Measurements from ENCODE around the gene DNM1. TPM values are rescaled to one million over a fixed set of nuclear protein-coding genes. Genes with fewer than 3 reads are reported as not detected.

DNM1 gene
- polyA plus RNA-seq, 3 donors, result 0.05 to 4.9 (median 0.56) TPM

DNA sequence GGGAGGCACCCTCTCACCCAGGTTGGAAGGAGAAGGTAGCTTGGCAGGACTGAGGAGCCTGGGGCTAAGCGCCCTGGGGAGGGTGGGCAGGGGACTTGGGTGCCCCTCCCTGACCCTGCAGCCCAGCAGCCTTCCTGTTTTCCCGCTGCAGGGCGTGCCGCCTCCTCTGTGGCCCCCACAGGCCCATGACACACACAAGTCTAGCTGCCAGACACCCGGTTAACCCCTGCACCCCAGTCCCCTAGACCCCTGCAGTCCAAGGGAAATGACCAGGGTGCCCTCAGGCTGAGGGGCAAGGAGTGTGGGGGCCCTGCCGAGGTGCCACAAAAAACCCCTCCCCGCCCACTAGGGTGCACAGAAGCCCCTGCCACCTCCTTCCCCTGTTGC is 39.6 kb downstream of the DNM1 start:
- no peaks in the 10 kb centered on the region for H4K20me1 ChIP-seq (ENCODE audit: insufficient read depth, low read length)
- no peak overlapping the region for H3K4me3 ChIP-seq (replicated peaks in 1 of 3; ENCODE audit: low read depth in 2 of 3, low read length in 3 of 3)
- intact Hi-C loops (cut with micrococcal nuclease), result no loop called here
- no peak overlapping the region for H3K4me2 ChIP-seq (replicated peaks; ENCODE audit: extremely low read depth, low read length, poor library complexity, severe bottlenecking)
- TF ChIP-seq, protein P1, sequence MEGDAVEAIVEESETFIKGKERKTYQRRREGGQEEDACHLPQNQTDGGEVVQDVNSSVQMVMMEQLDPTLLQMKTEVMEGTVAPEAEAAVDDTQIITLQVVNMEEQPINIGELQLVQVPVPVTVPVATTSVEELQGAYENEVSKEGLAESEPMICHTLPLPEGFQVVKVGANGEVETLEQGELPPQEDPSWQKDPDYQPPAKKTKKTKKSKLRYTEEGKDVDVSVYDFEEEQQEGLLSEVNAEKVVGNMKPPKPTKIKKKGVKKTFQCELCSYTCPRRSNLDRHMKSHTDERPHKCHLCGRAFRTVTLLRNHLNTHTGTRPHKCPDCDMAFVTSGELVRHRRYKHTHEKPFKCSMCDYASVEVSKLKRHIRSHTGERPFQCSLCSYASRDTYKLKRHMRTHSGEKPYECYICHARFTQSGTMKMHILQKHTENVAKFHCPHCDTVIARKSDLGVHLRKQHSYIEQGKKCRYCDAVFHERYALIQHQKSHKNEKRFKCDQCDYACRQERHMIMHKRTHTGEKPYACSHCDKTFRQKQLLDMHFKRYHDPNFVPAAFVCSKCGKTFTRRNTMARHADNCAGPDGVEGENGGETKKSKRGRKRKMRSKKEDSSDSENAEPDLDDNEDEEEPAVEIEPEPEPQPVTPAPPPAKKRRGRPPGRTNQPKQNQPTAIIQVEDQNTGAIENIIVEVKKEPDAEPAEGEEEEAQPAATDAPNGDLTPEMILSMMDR (IDR thresholded peaks at IDR 0.05), result no peak
- WGBS (ENCODE audit: insufficient coverage), result 5% methylated on average over 4 of the region's 7 CpGs
- H3K9ac ChIP-seq (ENCODE audit: insufficient read depth, low read length, poor library complexity, severe bottlenecking), result no peak overlapping the region
- Mint-ChIP-seq H3K27me3 (ENCODE audit: low read depth in 3 of 3) (peaks cover 0 to 9% (median 2%) of the 10 kb centered on the region in 3 donors), H3K9me3 (no peaks in the 10 kb centered on the region), H3K4me1 (peaks cover 28% of the 10 kb centered on the region), H3K27ac (no peak overlapping the region), H3K36me3 (no peaks in the 10 kb centered on the region), H3K4me3 (no peak overlapping the region)
- no peak overlapping the region for H2AFZ ChIP-seq (ENCODE audit: insufficient read depth, low read depth, low read length, poor library complexity, severe bottlenecking)
- DNase-seq, result no peak
- H3K27ac ChIP-seq (ENCODE audit: low read depth in 1 of 2, low read length in 2 of 2), result no peak overlapping the region
- peaks cover 29 to 37% of the 10 kb centered on the region in 2 donors for H3K4me1 ChIP-seq (ENCODE audit: control insufficient read depth in 1 of 2, insufficient read depth in 2 of 2, low read length in 2 of 2)
- H3K27me3 ChIP-seq (ENCODE audit: control insufficient read depth in 2 of 2, insufficient read depth in 2 of 2, low read length in 2 of 2), result no peaks in the 10 kb centered on the region
- no peaks in the 10 kb centered on the region for H3K79me2 ChIP-seq (ENCODE audit: insufficient read depth, low read length)
- no peaks in the 10 kb centered on the region for H3K36me3 ChIP-seq (replicated peaks in 1 of 2; ENCODE audit: control insufficient read depth in 1 of 2, insufficient read depth in 2 of 2, low read length in 2 of 2)
- no peaks in the 10 kb centered on the region for H3K9me3 ChIP-seq (replicated peaks in 1 of 2; ENCODE audit: control insufficient read depth in 1 of 2, insufficient read depth in 1 of 2, low read length in 2 of 2)

DNA sequence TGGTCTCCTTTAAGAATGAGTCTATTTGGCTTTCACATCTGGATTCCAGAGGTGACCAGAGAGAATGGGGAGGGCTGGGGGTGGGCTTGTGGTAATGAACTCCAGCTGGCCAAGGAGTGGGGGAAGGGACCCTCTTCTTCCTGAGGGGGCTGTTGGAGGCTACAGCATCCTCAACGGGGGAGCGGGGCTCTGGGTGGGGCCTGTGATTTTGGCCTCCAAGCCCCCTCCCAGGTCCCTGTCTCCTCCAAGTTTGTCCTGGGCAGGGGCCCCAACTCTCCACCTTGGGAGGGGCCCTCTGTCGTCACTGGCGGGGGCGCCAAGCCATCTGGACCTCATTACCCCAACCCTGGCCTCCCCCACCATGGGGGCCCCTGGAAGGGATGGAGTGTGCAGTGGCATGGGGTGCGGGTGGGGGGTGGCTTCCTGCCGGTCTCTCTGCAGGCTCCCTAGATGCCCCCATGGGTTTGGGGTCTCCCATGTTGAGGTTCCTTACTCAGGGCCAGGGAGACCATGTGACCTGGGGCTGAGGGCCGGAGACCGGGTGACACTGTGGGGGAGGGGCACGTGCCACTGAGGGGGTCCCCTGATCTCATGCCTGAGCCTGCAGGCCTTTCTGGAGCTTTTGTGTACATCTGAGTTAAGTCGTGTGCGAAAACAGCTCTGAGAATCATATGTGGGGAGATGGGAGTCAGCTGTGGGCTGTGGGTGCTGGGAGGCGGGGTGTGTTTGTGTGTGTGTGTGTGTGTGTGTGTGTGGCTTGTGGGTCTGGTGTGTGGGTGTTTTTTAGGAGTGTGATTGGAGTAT is 40.2 kb downstream of the DNM1 start:
- no peak overlapping the region for H3K9ac ChIP-seq (ENCODE audit: insufficient read depth, low read length, poor library complexity, severe bottlenecking)
- 39% methylated on average over 8 of the region's 13 CpGs for WGBS (ENCODE audit: insufficient coverage)
- no peaks in the 10 kb centered on the region for H3K9me3 Mint-ChIP-seq

More for the DNA sequence above, 40.2 kb downstream of the DNM1 start:
- Histone ChIP-seq H3K4me2 (replicated peaks; ENCODE audit: extremely low read depth, low read length, poor library complexity, severe bottlenecking) (no peak overlapping the region), H3K79me2 (ENCODE audit: insufficient read depth, low read length) (no peaks in the 10 kb centered on the region), H3K27ac (ENCODE audit: low read depth in 1 of 2, low read length in 2 of 2) (no peak overlapping the region), H3K27me3 (ENCODE audit: control insufficient read depth in 2 of 2, insufficient read depth in 2 of 2, low read length in 2 of 2) (no peaks in the 10 kb centered on the region), H4K20me1 (ENCODE audit: insufficient read depth, low read length) (no peaks in the 10 kb centered on the region), H3K4me1 (ENCODE audit: control insufficient read depth in 1 of 2, insufficient read depth in 2 of 2, low read length in 2 of 2) (peaks cover 29 to 37% of the 10 kb centered on the region in 2 donors), H2AFZ (ENCODE audit: insufficient read depth, low read depth, low read length, poor library complexity, severe bottlenecking) (no peak overlapping the region), H3K9me3 (replicated peaks in 1 of 2; ENCODE audit: control insufficient read depth in 1 of 2, insufficient read depth in 1 of 2, low read length in 2 of 2) (no peaks in the 10 kb centered on the region), H3K36me3 (replicated peaks in 1 of 2; ENCODE audit: control insufficient read depth in 1 of 2, insufficient read depth in 2 of 2, low read length in 2 of 2) (no peaks in the 10 kb centered on the region), H3K4me3 (replicated peaks in 1 of 3; ENCODE audit: low read depth in 2 of 3, low read length in 3 of 3) (no peak overlapping the region)
- no peak for DNase-seq
- peaks cover 28% of the 10 kb centered on the region for H3K4me1 Mint-ChIP-seq
- TF ChIP-seq, protein P1 (IDR thresholded peaks at IDR 0.05), result no peak
- intact Hi-C loops (cut with micrococcal nuclease), result no loop called here
- H3K27ac Mint-ChIP-seq, result peak overlapping the region in 1 of 7 donors; percentile 10
- H3K36me3 Mint-ChIP-seq, result no peaks in the 10 kb centered on the region
- H3K27me3 Mint-ChIP-seq (ENCODE audit: low read depth in 3 of 3), result peaks cover 0 to 9% (median 3%) of the 10 kb centered on the region in 3 donors
- no peak overlapping the region for H3K4me3 Mint-ChIP-seq
